Skeletal muscle satellite cell (primary cell): ENCODE data around the gene SNCAIP.

Source experiments
- H3K27me3 ChIP-seq: 2 replicates; pipeline ENCODE4 v1.7.0; 2013; ENCODE audit warnings: low read length; ENCODE audit not compliant: control insufficient read depth, insufficient read depth
- H3K36me3 ChIP-seq: 2 replicates; pipeline ENCODE4 v1.7.0; 2013; ENCODE audit warnings: mild to moderate bottlenecking, control low read depth, low read length; ENCODE audit not compliant: insufficient read depth
- H3K4me1 ChIP-seq: 2 replicates; pipeline ENCODE4 v1.7.0; 2013; ENCODE audit warnings: low read length; ENCODE audit not compliant: control insufficient read depth, insufficient read depth
- H3K4me2 ChIP-seq: 2 replicates; pipeline ENCODE4 v1.7.0; 2013; ENCODE audit warnings: mild to moderate bottlenecking, low read length
- H3K4me3 ChIP-seq: 2 replicates; pipeline ENCODE4 v1.7.0; 2013; ENCODE audit warnings: low read length
- H3K9ac ChIP-seq: 2 replicates; pipeline ENCODE4 v1.7.0; 2013; ENCODE audit warnings: mild to moderate bottlenecking, low read depth, low read length, moderate library complexity
- H3K9me3 ChIP-seq: replicated peaks from 2 replicates; pipeline ENCODE4 v1.7.0; 2013; ENCODE audit warnings: mild to moderate bottlenecking, control low read depth, low read length

The SNCAIP gene

GRCh38 chr5:122402955-122403685, 91.1 kb downstream of the SNCAIP start:
- Histone ChIP-seq H3K4me3 (no peak overlapping the region), H3K27me3 (no peaks in the 10 kb centered on the region), H3K9me3 (no peaks in the 10 kb centered on the region), H3K36me3 (no peaks in the 10 kb centered on the region), H3K4me2 (no peak overlapping the region), H3K9ac (no peak overlapping the region), H3K4me1 (no peaks in the 10 kb centered on the region)

- Histone ChIP-seq H3K36me3 (no peaks in the 10 kb centered on the region), H3K9ac (no peak overlapping the region), H3K9me3 (no peaks in the 10 kb centered on the region), H3K4me2 (no peak overlapping the region), H3K27me3 (no peaks in the 10 kb centered on the region), H3K4me1 (no peaks in the 10 kb centered on the region), H3K4me3 (no peak overlapping the region)
Measured at GRCh38 chr5:122404018-122404417, 92.0 kb downstream of the SNCAIP start.

DNA sequence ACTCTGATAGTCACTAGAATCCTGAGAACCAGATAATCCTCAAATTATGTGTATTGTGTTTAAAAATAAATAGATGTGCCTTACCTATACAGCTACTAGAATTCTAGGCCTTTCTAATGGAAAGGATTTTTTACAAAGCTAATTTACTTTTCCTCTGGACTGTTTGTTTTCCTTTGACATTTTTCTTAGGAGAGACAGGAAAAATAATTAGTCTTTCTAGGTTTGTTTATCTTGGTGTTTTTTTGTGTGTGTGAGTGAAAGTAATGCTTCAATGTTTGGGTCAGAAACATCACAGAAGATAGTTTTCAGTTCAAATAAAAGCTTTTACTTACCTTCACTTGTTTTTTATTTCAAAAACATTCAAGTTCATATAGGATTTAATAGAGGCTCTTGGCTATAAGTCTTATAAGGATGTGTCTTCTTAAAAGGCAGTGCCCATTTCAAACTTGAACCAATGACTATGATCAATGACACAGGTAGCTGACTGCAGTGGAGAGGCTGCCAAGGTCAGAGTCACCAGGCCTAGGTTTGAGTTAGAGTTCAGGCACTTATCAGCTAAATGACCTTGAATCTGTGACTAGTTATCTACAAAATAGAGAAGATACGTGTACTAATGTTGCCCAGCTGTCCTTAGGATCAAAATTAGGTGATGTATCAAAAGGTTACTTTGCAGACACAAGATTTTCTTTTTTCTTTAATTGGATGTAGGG, 92.8 kb downstream of the SNCAIP start:
- no peak overlapping the region for H3K9ac ChIP-seq
- no peaks in the 10 kb centered on the region for H3K4me1 ChIP-seq
- no peak overlapping the region for H3K4me3 ChIP-seq
- no peaks in the 10 kb centered on the region for H3K36me3 ChIP-seq
- no peaks in the 10 kb centered on the region for H3K9me3 ChIP-seq
- H3K4me2 ChIP-seq = no peak overlapping the region
- H3K27me3 ChIP-seq = no peaks in the 10 kb centered on the region

DNA sequence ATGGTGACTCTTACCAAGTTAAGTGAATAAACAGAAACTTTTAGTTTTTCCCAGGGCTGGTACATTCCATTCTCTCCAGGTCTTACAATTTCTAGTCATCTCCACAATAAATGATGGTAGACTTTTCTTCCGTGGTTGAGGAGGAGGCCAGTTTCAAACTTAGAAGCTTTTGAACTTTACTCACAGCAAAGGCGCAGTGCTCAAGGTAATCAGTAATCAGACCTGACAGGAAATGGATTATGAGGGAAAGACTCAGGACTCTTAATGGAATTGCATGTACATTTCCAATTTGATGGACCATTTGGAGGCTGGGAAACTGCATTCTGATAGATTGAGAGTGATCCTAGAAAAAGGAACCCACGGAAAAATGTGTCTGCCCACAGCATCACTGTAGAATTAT, 93.7 kb downstream of the SNCAIP start:
- H3K4me2 ChIP-seq = no peak overlapping the region
- H3K27me3 ChIP-seq = no peaks in the 10 kb centered on the region

GRCh38 chr5:122406181-122406580, 94.1 kb downstream of the SNCAIP start:
- H3K27me3 ChIP-seq = no peaks in the 10 kb centered on the region
- H3K9ac ChIP-seq = no peak overlapping the region
- no peaks in the 10 kb centered on the region for H3K36me3 ChIP-seq
- H3K4me3 ChIP-seq = no peak overlapping the region
- no peak overlapping the region for H3K4me2 ChIP-seq
- no peaks in the 10 kb centered on the region for H3K4me1 ChIP-seq
- H3K9me3 ChIP-seq = no peaks in the 10 kb centered on the region

More for the DNA sequence above, 93.7 kb downstream of the SNCAIP start:
- Histone ChIP-seq H3K36me3 (no peaks in the 10 kb centered on the region), H3K4me3 (no peak overlapping the region), H3K9me3 (no peaks in the 10 kb centered on the region), H3K9ac (no peak overlapping the region), H3K4me1 (no peaks in the 10 kb centered on the region)

DNA sequence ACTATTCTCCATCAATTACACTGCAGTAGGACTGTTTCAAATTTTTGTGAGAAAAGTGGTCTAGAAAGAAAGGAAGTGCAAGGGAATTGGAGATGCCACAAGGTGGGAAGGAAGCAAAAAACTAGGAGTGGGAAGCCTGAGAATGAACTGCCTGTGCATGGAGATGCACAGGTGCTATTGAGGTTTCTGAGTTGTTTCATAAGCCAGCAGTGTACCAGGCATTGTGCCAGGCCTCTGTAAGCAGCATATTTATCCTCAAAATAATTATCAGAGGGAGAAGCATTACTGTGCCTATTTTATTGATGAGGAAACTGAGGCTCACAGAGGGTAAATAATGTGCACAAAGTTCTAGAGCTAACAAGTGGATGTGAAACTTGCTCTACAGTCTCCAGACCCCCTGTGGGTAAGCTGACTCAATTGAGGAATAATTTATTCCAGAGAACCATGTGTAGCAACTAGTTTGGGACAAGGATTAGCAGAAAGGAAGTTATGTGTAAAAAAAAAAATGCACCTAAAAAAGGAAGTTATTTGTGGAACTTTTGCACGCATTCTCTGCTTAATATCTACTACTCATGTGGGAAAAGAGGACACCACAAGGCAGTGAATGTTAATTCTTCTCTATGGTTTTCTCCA, 96.7 kb downstream of the SNCAIP start:
- H3K4me3 ChIP-seq = no peak overlapping the region
- H3K27me3 ChIP-seq = peaks cover 5% of the 10 kb centered on the region
- H3K36me3 ChIP-seq = no peaks in the 10 kb centered on the region
- no peaks in the 10 kb centered on the region for H3K4me1 ChIP-seq
- no peak overlapping the region for H3K9ac ChIP-seq
- H3K4me2 ChIP-seq = no peak overlapping the region
- H3K9me3 ChIP-seq = no peaks in the 10 kb centered on the region

- Histone ChIP-seq H3K9ac (no peak overlapping the region), H3K4me3 (no peak overlapping the region), H3K9me3 (no peaks in the 10 kb centered on the region), H3K36me3 (no peaks in the 10 kb centered on the region), H3K4me2 (no peak overlapping the region), H3K4me1 (no peaks in the 10 kb centered on the region), H3K27me3 (peaks cover 5% of the 10 kb centered on the region)
Measured at GRCh38 chr5:122412966-122413365, 100.9 kb downstream of the SNCAIP start.

GRCh38 chr5:122413722-122414121, 101.7 kb downstream of the SNCAIP start:
- Histone ChIP-seq H3K4me3 (no peak overlapping the region), H3K4me2 (no peak overlapping the region), H3K27me3 (peaks cover 5% of the 10 kb centered on the region), H3K9ac (no peak overlapping the region), H3K9me3 (no peaks in the 10 kb centered on the region), H3K36me3 (no peaks in the 10 kb centered on the region), H3K4me1 (no peaks in the 10 kb centered on the region)

GRCh38 chr5:122415030-122415800, 103.2 kb downstream of the SNCAIP start:
- H3K27me3 ChIP-seq = peaks cover 5% of the 10 kb centered on the region
- no peak overlapping the region for H3K4me2 ChIP-seq
- no peak overlapping the region for H3K9ac ChIP-seq
- no peaks in the 10 kb centered on the region for H3K9me3 ChIP-seq
- H3K4me1 ChIP-seq = no peaks in the 10 kb centered on the region
- H3K36me3 ChIP-seq = no peaks in the 10 kb centered on the region
- H3K4me3 ChIP-seq = no peak overlapping the region

DNA sequence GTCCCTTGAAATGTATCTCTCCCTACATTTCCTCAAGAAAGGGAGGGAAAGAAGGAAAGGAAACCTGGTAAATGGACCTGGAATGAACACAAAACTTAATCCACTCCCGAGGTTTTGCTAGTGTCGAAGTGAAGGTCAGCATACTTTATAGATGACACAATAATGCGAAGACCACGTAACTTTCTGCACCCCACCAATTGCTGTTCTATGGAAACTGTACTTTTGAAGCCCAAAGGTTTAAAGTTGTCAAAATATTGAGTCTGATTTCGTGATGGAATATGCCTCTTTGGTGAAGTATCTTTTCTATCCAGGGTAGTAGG, 103.7 kb downstream of the SNCAIP start:
- Histone ChIP-seq H3K9me3 (no peaks in the 10 kb centered on the region), H3K4me2 (no peak overlapping the region), H3K36me3 (no peaks in the 10 kb centered on the region), H3K27me3 (peaks cover 5% of the 10 kb centered on the region), H3K4me1 (no peaks in the 10 kb centered on the region), H3K4me3 (no peak overlapping the region), H3K9ac (no peak overlapping the region)

DNA sequence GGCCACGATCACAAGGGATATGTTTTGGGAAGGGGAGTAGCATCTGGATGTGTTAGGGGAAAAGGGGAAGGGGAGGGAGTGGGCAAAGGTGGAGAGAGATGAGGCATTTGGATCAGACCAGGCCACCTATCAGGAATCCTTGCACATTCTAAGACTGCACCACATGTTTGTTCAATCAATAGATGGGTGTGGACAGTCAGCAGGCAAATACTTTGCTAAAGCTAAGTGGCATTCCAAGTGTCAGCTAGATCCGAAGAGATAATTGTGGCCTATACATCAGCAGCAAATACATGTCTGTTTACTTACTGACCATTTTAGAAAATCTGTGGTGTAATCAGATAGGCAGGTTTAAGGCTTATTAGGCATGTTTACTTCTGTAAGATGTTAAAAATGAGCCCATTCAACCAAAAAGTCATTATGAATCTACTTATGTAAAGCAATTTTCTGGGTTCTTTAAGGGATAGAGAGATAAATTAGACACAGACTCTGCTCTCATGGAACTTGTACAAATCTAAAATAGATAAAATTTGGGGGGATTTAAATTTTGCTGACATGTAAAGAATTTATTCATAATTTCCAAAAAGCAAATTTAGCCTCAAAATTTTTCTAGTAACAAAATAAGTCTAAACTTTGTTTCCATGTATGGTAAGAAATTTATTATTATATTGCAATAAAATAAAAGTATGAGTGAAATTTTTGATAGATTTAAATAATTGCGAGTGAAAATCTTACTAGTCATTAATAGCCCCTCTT, 107.3 kb downstream of the SNCAIP start:
- Histone ChIP-seq H3K9ac (no peak overlapping the region), H3K9me3 (no peaks in the 10 kb centered on the region), H3K4me1 (no peaks in the 10 kb centered on the region), H3K4me2 (no peak overlapping the region), H3K27me3 (no peaks in the 10 kb centered on the region), H3K36me3 (no peaks in the 10 kb centered on the region), H3K4me3 (no peak overlapping the region)
